ENCODE measurements around the gene RIPOR3. TPM values are rescaled to one million over a fixed set of nuclear protein-coding genes. Genes with fewer than 3 reads are reported as not detected.

RIPOR3 gene
- total and polyA plus RNA-seq, 4 donors, result 5.6 to 90.3 (median 16.3) TPM

DNA sequence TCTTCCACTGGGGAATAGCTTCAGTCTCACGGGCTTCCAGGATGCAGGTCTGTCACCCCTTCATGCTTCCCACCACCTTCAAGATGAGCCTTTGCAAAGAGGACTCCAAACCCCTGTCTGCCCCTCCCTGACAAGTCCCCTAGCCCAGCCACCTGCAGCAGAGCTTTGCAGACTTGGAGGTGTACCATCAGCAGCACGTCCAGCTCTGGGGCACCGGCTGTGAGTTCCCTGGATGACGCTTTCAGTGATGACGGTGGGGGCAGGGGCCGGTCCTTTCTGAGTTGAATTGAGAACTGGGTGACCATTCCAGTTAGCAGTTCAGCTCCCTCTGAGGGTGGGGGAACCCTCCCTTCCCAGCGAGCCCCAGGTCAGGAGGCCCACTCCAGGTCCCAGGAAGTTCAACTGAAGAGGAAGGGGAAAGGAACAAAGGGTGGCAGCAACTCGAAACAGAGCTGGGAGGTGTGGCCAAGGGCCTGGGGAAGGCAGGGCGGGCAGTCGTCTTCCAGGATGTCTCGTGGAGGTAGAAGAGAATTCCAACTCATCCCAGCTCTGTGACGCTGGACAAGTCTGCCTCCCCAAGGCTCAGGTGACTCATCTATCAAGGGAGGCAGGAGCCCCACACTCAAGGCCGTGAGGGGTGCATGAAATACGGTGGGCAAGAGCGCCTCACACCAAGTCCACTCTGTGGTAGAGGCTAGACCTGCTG is 95.2 kb downstream of the RIPOR3 start:
- no peak overlapping the region for H3K27ac ChIP-seq (ENCODE audit: low read depth in 1 of 2, low read length in 2 of 2)
- 46% methylated on average over 15 of the region's 15 CpGs for WGBS
- DNase-seq (ENCODE audit: low spot score), result no peak
- H3K9ac ChIP-seq (ENCODE audit: low read depth in 1 of 2, low read length in 2 of 2), result no peak overlapping the region
- TF ChIP-seq HNF4A (conservative IDR thresholded peaks at IDR 0.05), result no peak
- no peak for TF ChIP-seq CTCF (IDR thresholded peaks at IDR 0.05; ENCODE audit: low read depth, low read length, missing input control)
- no peaks in the 10 kb centered on the region for H3K36me3 ChIP-seq (ENCODE audit: control insufficient read depth in 4 of 4, insufficient read depth in 3 of 4, low read depth in 1 of 4, low read length in 3 of 4)
- H3K9me3 ChIP-seq (ENCODE audit: control insufficient read depth in 4 of 4, low read length in 3 of 4), result no peaks in the 10 kb centered on the region
- H3K4me3 ChIP-seq (ENCODE audit: low read depth in 1 of 3, low read length in 3 of 3), result no peak overlapping the region
- no peaks in the 10 kb centered on the region for H3K27me3 ChIP-seq (ENCODE audit: control insufficient read depth in 4 of 4, insufficient read depth in 4 of 4, low read length in 3 of 4)
- peaks cover 2 to 17% (median 9%) of the 10 kb centered on the region in 4 donors for H3K4me1 ChIP-seq (ENCODE audit: control insufficient read depth in 4 of 4, insufficient read depth in 4 of 4, low read length in 3 of 4)

GRCh38 chr20:50595433-50595895 is 95.9 kb downstream of the RIPOR3 start:
- TF ChIP-seq ZBTB33 (IDR thresholded peaks at IDR 0.05) (no peak), EGR1 (IDR thresholded peaks at IDR 0.05; ENCODE audit: low read depth in 2 of 2) (no peak), HNF4G (IDR thresholded peaks at IDR 0.05) (no peak), GABPA (IDR thresholded peaks at IDR 0.05 in 1 of 2, conservative IDR thresholded peaks at IDR 0.05 in 1 of 2) (no peak), RXRA (IDR thresholded peaks at IDR 0.05) (no peak), SP1 (IDR thresholded peaks at IDR 0.05) (no peak), JUND (IDR thresholded peaks at IDR 0.05) (no peak), MAX (IDR thresholded peaks at IDR 0.05) (no peak), NR2F2 (IDR thresholded peaks at IDR 0.05) (no peak), FOXA1 (IDR thresholded peaks at IDR 0.05) (no peak), YY1 (IDR thresholded peaks at IDR 0.05) (no peak), CTCF (IDR thresholded peaks at IDR 0.05; ENCODE audit: low read depth, low read length, missing input control) (no peak), TAF1 (conservative IDR thresholded peaks at IDR 0.05) (no peak), REST (IDR thresholded peaks at IDR 0.05) (no peak), FOXA2 (IDR thresholded peaks at IDR 0.05) (no peak), HNF4A (conservative IDR thresholded peaks at IDR 0.05) (no peak), RAD21 (IDR thresholded peaks at IDR 0.05) (no peak)
- TF ChIP-seq, protein P1, sequence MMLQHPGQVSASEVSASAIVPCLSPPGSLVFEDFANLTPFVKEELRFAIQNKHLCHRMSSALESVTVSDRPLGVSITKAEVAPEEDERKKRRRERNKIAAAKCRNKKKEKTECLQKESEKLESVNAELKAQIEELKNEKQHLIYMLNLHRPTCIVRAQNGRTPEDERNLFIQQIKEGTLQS (IDR thresholded peaks at IDR 0.05), result no peak
- Histone ChIP-seq H3K4me3 (ENCODE audit: low read depth in 1 of 3, low read length in 3 of 3) (no peak overlapping the region), H3K27ac (ENCODE audit: low read depth in 1 of 2, low read length in 2 of 2) (no peak overlapping the region), H3K9me3 (ENCODE audit: control insufficient read depth in 4 of 4, low read length in 3 of 4) (no peaks in the 10 kb centered on the region), H3K27me3 (ENCODE audit: control insufficient read depth in 4 of 4, insufficient read depth in 4 of 4, low read length in 3 of 4) (no peaks in the 10 kb centered on the region), H3K36me3 (ENCODE audit: control insufficient read depth in 4 of 4, insufficient read depth in 3 of 4, low read depth in 1 of 4, low read length in 3 of 4) (no peaks in the 10 kb centered on the region), H3K4me1 (ENCODE audit: control insufficient read depth in 4 of 4, insufficient read depth in 4 of 4, low read length in 3 of 4) (peaks cover 2 to 17% (median 9%) of the 10 kb centered on the region in 4 donors), H3K9ac (ENCODE audit: low read depth in 1 of 2, low read length in 2 of 2) (no peak overlapping the region)
- no peak for DNase-seq (ENCODE audit: low spot score)
- WGBS, result 79% methylated on average over 6 of the region's 6 CpGs

Data from liver (tissue), 9 donors.